HG03575 (cell line): ENCODE measurements around the gene FAM114A1.
"Not testable (repeated sequence)": the region's sequence is repeated elsewhere in the genome, so short reads cannot be mapped to it uniquely, and the experiment has no call there.

Source experiments
- ATAC-seq: cut with Tn5 transposase; IDR thresholded peaks from one replicate; pipeline ENCODE4 v1.9.1; 2021; ENCODE audit not compliant: unreplicated experiment, insufficient number of reproducible peaks, low FRiP score; ENCODE audit errors: extremely low read depth

Gene FAM114A1

DNA sequence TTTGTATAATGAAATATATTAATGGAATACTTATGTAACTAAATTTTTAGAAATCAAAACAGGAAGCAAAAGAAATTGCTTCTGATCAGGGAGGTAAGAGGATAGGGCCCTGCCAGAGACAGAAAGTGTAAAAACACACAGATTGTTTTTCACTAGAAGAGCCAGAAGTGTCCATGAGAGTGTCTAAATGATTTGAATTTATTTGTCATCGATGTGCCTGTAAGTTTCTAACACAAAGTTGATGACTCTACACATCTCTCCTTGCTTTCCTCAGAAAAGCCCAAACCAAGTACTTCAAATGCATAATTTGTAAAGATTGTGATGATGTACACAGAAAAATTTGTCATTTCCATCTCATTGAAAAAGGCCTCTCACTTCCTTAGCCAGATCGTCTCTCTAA, 84.0 kb downstream of the FAM114A1 start:
- ATAC-seq, result no peak

DNA sequence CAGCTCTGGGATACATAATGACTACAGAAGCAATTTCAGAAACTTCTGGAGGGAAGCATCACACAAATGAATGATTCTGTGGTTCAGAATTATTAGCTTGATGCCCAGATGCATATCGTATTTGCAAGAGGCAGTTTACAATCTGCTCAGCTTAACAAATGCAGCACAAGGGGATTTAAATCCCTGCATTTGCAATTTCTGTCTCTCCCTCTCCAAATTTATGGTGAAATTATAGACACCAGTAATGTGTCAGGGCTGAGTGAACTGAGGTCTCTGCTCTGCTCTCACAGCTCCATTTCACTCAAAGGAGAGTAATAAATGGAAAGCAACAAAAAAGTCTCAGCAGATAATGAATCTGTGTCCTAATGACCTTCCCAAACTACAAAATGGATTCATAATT, 84.4 kb downstream of the FAM114A1 start:
- no peak for ATAC-seq

DNA sequence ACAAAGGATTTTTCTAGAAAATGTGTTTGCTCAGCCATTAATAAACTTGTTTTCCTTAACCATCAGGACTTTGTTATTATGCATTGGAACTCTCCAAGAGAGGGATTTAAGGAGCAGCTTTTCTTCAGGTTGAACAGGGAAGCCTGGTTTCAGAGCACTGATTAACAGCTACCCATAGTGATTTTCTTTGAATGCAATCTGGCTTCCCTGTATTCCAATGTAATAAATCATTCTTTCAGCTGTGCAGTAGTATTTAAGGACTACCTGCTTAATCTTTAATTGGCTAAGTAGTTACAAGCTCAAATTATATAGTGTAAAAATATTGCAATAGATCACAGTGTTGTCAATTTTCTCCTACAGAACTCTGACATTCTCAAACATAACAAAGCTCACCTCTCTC, 87.1 kb downstream of the FAM114A1 start:
- ATAC-seq, result no peak

DNA sequence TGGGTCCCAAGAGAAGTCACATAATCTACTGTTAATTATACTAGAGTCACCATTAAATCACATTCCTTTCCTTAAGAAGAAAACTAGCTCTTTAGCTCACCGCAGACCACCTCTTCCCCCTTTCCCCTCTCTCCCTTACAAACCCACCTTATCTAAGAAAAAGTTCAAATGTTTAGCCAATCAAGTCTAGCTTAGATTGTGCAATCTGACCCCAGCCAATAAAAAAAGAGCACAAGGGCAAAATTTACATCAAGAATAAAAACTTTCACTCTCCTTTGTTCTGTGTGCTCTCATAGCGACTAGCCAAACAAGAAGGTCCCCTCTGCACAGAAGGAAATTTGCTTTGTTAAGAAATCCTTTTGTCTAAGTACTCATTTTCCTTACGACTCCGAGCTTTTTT, 88.4 kb downstream of the FAM114A1 start:
- no peak for ATAC-seq

DNA sequence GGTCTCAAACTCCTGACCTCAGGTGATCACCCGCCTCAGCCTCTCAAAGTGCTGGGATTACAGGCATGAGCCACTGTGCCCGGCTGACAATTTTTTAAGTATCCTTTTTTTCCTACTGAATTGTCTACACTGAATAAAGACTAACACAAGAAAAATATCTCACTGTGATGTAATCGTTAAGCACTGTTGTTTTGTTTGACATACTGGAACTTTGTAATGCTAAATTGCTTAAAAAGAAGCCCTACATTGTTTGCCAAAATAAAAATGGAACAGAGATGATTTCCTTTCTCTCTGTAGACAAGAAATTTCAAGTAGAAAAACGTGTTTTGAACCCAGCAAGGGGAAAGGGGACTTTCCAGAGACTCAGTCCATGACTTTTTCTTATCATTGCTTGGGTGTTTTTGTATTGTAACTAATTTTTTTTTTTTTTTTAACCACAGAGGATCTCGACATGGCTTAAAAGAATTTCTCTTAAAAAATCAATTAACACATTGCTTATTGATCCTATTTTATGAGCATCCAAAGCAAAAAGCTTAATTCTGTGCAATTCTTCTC, 89.7 kb downstream of the FAM114A1 start:
- ATAC-seq, result no peak

DNA sequence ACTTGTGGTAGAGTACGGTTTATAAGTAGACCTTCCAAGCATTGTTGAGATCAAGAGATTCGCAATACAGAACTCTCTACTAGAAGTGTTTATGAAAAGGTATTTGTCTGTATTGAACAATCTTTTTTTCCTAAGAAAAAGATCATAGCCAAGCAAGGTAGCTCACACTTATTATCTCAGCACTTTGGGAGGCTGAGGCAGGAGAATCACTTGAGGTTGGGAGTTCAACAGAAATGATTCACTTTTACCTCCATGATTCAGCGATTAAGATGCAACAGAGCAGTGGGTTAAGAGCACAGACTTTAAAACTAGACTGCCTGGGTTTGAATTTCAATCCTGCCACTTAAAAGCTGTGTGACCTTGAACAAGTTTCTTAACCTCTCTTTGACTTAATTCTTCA, 90.3 kb downstream of the FAM114A1 start:
- no peak for ATAC-seq

DNA sequence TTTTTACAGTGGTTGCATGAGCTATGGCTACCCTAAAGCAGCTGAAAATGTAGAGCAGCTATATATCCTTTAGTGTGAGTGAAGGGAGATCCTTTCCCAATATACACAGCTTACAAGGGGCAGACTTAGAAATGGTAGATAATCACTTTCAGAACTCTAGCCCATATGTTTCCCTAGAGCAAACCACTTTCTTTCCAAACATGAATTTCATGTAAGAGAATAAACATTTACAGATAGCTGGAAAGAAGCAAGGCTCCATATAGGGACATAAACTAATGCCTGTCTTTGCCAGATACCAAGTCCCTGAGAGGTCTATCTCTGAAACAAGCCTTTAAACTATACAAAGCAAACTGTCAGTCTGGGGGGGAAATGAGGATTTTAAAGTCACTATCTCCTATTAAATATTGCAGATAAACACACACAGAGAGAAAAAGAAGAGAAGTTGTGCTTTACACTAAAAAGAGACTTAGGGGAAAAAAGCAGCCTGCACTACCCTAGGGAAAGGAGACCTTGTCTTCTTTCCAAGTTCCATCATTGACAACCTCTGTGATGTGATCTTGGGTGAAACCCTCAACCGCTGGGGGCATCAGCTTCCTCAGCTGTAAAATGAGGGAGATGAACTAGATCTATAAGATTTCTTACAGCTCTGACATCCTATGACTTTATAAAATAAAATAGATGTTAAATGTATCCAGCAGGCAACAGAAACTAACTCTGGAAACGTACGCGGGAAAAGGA, 91.0 kb downstream of the FAM114A1 start:
- ATAC-seq, result no peak

DNA sequence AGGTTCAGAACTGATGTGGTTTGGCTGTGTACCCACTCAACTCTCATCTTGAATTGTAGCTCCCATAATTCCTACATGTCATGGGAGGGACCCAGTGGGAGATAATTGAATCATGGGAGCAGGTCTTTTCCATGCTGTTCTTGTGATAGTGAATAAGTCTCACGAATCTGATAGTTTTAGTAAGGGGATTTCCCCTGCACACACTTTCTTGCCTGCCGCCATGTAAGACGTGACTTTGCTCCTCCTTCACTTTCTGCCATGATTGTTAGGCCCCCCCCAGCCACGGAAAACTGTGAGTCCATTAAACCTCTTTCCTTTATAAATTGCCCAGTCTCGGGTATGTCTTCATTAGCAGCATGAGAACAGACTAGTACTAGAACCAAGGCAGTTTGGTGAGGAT, 91.6 kb downstream of the FAM114A1 start:
- not testable (repeated sequence) for ATAC-seq

DNA sequence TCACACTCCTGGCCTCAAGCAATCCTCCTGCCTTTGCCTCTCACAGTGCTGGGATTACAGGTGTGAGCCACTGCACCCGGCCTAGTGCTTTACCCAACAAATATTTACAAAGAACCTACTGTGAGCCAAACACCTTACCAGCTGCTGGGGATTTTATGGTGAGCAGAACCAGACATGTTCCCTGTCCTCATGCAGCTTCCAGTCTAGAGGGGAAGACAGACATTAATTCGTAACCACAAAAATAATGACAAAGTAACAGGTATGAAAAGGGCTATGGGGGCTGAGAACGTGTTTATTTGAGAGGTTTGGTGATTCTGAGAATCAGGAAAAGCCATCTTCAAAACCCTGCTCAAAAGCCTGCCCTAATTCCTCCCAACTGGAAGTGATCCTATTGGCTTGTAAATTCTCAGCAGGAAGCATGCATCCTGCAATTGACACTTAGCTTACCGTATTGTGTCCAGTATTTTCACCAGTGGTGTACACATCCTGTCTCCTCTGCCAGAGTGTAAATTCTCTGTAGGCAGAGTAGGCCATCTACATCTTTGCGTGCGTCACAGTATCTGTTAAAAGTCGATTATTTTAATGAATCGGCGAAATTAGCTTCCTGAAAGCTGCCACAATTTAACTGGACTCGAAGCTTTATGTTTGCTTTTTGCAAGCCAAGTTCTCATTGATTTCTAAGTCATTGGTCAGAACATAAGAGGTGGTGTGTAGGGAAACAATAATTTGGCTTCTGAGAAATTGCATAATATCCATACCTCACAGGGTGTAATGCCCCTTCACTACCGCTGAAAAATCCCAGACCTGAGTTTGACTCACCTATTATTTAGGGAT, 97.6 kb downstream of the FAM114A1 start:
- ATAC-seq, result no peak

DNA sequence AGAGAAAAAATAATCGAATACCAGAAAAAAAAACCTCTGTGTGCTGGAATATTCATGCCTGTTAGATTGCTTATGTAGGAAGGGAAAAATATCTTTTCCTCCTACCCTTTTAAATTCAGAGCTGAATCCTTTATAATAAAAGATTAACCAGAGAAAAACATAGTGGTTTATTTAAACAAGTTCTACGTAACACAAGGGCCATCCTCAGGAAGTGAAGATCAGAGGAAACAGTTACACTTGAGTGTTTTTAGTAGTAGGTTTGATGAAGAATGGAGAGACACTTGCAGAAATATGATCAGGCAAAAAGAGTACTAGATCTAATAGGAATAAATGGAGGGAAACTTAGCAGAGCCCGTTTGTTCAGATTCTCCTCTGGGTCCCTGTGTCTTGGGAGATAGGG, 98.3 kb downstream of the FAM114A1 start:
- ATAC-seq, result no peak

DNA sequence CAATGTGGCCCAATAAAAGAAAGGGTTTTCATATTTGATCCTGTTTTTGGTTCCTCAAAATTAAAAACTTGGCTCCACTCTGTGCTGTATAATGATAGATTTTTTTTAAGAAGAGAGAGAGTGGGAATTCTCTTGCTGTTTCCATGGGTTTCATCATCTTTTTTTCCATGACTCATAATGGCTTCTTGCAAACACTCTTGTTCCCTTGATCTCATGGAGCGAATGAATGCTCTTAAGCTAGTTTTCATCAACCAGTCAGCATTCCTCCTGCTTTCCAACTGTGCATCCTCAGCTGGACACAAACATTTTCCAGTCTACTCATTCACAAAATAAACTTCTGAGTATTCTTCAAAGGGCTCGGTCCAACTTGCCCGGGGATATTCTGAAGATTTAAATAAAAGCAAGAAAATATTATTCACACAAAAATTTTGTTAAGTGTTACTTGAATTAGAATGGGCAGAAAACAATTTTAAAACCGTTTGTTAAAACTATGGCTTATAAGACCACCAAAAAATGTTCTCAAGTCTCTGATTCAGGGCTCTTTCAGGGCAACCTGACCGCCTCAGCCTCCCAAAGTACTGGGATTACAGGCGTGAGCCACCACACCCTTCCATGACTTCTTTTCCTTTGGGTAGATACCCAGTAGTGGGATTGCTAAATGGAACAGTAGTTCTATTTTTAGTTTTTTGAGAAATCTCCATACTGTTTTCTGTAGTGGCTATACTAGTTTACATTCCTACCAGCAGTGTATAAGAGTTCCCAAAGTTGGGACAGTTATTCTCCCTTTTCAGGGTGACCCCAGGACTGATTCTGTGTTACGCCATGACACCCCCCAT, 99.9 kb downstream of the FAM114A1 start:
- ATAC-seq, result no peak

DNA sequence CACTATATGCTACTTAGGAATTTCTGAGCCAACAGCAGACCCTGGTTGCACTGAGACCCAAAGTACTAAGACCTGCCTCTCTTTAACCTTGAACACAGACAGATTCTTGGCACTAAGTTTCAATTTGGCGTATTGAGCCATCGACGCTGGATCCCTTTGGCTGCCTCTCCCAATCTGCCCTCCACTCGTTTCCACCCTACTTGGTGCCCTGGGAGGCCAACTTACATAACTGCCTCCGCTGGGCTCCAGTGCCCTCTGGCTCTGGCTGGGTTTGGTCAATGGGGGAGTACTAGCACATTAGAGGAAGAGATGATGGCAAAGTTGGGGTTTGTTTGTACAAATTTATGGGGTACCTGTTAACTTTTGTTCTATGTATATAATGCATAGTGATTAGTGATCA, 101.1 kb downstream of the FAM114A1 start:
- no peak for ATAC-seq

DNA sequence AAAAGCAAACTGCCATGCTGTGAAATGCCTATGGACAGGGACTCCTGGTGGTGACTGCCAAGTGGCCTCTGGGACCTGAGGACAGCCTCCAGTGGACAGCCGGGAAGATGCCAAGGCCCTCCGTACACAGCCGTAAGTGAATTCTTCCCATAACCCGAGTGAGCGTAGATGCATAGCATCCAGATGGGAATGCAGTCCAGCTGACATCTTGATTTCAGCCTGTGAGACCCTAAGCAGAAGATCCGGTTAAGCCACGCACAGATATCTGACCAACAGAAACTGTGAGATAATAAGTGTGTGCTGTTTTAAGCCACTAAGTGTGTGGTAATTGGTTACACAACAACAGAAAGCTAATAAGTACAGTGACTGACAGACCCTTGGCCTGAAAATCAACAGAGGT, 108.7 kb downstream of the FAM114A1 start:
- ATAC-seq, result no peak

DNA sequence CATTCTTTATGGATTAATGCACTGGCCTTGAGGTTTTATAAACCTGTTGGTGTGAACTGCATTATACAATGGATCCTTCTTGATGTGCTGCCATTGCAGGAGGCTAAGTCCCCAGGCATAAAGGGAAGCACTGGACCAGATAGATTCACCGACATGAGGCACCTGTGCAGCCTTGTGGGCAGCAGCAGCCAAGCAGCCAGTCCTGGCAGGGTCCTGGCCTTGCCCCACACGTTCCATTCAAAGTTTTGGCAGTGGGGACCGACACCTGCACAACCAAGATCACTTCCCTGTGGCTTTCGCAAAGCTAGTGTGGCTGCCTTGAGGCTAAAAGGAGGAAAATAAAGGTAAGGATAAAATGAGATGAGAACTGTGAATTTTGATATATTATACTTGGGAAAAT, 111.5 kb downstream of the FAM114A1 start:
- ATAC-seq, result no peak

DNA sequence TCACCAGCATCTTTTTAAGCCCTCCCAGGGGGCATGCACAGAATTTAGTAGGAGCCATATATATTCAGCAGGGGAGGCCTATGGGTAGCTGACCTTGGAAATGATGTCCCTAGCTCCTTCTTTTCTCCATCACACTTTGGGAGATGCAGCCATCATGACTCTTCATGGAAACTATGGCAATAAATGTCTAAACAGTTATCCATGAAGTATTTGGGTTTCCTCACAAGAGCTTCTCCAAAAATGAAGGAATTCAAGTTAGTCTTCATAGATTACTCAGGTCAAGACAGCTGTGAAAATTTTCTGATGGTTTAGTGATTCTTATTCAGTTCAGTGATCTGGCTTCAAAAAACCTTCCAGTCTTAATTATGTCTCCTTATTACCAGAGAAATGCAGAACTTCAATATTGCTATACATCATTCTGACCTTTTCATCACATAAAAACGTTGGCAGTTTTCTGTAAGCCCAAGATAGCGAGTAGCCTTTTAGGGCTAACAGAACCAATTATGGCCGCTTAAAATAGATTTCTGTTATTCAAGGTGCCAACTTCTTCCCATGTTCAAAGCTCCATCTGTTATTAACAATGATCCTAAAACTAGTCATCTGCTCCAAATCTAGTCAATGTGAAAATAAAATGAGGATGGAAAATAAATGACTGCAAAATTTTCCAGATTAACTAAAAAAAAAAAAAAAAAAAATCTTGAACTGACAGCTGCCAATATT, 112.1 kb downstream of the FAM114A1 start:
- ATAC-seq, result no peak

DNA sequence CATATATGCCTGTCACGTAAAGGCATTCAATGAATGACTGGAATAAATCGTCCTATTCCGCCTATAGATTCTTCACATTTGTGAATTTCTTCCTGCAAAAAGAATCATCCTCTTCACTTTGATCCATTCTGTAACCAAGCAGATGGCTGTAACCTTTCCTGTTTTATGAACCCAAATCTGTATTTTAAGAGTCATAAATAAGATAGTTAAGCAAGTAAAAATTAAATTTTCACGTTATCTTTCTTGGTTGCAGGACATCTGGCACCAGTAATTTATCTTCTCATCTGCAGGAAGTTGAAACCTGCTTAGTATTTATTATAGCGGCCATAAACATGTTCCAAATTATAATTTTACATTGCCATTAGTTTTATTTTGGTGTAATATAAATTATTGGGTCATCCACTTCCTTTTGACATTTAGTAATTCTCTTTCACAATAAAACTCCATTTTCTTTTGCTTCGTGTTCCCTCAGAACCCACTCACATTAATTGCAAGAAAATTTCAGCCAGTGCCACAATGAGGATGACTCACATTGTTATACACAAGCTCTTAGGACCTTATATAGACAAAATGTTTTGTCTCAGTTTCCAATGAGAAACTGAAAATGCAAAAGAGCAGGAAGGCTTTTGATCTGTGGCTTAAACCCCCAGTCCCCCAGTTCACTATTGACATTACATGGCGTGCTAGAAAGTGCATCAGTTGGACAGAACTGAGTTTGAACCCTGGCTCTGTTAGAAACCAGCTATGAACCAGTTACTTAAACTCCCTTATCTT, 113.5 kb downstream of the FAM114A1 start:
- no peak for ATAC-seq

DNA sequence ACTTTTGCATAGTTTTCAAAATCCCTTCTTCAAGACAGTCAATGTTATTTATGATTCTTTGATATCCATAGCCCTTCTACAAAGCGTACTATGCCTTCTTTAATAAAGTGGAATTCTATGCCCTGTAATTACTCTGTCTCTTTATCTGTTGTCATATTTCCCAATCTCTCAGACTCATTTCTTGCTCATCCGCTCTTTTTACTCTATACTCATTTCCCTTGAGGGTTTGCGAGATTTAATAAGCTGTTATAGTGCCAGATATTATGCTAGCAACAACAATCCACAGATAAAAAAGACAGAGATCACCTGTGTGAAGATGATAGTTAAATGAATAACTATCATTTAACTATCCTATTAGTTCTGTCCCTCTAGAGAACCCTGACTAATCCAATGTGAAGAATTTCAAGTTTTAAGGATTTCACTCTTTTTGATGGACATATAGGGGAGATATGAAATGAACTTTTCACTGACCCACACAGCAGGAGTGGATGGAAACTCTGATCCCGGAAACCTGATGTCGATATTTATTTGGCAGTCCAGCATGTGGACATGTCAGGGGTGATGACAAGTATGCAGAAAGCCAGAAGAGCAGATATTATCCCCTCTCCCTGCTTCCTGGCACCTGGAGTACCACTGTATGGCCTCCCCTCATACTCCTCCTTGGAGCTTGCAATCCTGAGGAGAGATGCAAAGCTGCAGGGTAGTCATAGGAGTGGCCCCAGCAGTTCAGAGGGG, 114.9 kb downstream of the FAM114A1 start:
- no peak for ATAC-seq
